RWPE1 (cell line): ENCODE measurements around the gene HMX1.

Experiments
- CTCF ChIA-PET: fragments of 350-600 bp; sonication (Branson Sonifier 250); formaldehyde crosslinking; extraction: SDS; loops from one replicate; lab custom pipeline; 2021; lab: Yijun Ruan, JAX
- POLR2A ChIA-PET: fragments of 400-600 bp; formaldehyde crosslinking; extraction: SDS; loops from one replicate; lab custom pipeline; 2020; ENCODE audit warnings: antibody characterized with exemption; ENCODE audit not compliant: low non-redundant PET; lab: Yijun Ruan, JAX
- DNase-seq: peaks from one replicate; pipeline ENCODE4 v3.0.0; 2012; ENCODE audit warnings: low spot score
- H3K27ac ChIP-seq: fragments of 450-650 bp; 2 replicates; pipeline ENCODE4 v1.5.1; 2017
- CTCF ChIP-seq: fragments of 450-650 bp; conservative IDR thresholded peaks from 2 replicates; pipeline ENCODE4 v1.5.1; 2017; ENCODE audit warnings: low read depth, mild to moderate bottlenecking

The HMX1 gene

DNA sequence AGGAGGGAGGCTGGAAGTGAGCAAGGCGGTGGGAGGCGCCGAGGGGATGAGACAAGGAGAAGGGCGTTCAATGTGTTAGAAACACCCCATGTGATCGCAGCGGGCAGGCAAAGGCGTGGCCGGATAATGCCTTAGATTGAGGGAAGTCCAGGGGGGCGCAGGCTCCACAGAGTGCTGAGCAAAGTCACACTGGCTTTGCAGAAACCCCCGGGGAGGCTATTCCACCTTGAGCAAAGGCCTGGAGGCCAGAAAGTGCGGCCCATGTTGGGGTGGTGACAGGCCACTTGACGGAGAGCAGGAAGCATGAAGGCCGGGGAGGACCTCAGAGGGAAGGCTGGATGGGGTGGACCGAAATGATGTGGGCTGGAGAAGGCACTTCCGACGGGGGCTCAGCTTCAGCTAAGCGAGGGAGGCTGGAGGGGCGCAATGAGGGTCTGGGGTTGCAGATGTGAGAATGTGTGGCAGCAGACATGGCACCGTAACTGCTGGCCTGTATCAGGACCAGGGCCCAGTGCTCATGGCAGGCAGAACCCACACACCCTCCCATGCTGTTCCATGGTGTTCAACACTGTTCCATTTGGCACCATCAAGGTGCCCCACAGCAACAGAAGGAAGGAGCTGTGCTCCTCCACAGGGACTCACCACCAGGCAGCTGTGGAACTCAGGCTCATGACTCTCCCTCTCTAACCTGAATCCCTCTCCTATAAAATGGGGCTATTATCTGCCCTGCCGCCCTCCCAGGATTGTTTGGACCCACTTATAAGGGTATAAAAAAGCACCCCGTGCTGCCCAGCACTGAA lies 50.3 kb downstream of the HMX1 start:
- no peak for TF ChIP-seq CTCF
- CTCF ChIA-PET, result no interaction called here
- H3K27ac ChIP-seq, result no peak overlapping the region
- DNase-seq, result no peak
- POLR2A ChIA-PET, result no interaction called here

- ChIA-PET POLR2A (no interaction called here), CTCF (no interaction called here)
- H3K27ac ChIP-seq, result no peak overlapping the region
- no peak for DNase-seq
- TF ChIP-seq CTCF, result no peak
Measured at GRCh38 chr4:8820178-8821102, 51.2 kb downstream of the HMX1 start.

- no peak for DNase-seq
- no peak overlapping the region for H3K27ac ChIP-seq
- POLR2A ChIA-PET, result no interaction called here
- CTCF ChIA-PET, result no interaction called here
- no peak for TF ChIP-seq CTCF
Measured at GRCh38 chr4:8819473-8820177, 52.0 kb downstream of the HMX1 start.

GRCh38 chr4:8819019-8819418 lies 52.6 kb downstream of the HMX1 start:
- no peak overlapping the region for H3K27ac ChIP-seq
- CTCF ChIA-PET, result no interaction called here

DNA sequence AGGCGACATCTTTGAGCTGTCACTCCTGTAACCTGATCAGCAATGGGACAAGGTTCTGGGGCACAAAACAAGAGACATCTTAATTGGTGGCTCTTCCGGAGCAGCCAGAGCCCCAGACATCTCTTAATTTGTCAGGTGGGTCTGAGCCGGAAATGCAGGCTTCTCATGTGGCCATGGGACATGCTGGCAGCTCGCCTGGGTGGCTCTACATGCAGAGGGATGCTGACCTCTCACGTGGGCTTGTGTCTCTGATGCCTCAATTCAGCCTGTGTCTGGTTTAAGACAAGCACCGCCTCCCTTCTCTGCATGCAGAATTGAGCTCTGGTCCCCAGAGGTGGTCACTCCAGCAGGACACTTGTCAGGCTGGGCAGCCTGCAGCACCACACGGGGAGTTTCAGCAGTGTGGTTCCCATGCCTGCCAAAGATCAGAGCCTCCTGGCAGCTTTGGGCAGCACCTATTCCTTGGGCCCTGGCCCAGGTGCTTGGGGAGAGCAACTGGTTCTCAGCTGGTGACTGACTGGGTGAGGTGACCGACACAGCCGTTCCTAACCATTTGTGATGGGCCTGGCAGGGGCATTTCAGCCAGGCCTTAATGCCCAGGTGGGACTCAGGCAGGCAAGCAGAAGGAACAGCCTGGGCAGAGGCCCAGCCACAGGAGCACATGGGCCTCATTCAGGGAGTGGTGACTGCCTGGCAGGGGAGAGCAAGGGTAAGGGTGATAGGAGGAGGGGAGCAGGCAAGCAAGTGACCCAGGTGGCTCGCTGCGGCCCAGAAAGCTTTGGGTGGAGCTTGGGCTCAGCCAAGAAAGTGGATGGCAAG lies 53.4 kb downstream of the HMX1 start:
- CTCF ChIA-PET, result no interaction called here
- POLR2A ChIA-PET, result no interaction called here

More at GRCh38 chr4:8819019-8819418, 52.6 kb downstream of the HMX1 start:
- POLR2A ChIA-PET, result no interaction called here
- no peak for TF ChIP-seq CTCF
- DNase-seq, result no peak

More for the DNA sequence above, 53.4 kb downstream of the HMX1 start:
- TF ChIP-seq CTCF, result no peak
- no peak for DNase-seq
- no peak overlapping the region for H3K27ac ChIP-seq
